Cardiac muscle cell (in vitro differentiated cells and primary cell): ENCODE results near the gene COG4. TPM values are rescaled to one million over a fixed set of nuclear protein-coding genes. Genes with fewer than 3 reads are reported as not detected.
A peak's percentile ranks its signal among the peaks of the same experiment; 100 is the strongest.

Source experiments
- DNase-seq, 2 donors: peaks; one replicate each; pipeline versions ENCODE4 v3.0.0 to v3.0.0-alpha.2; 2010 to 2017; ENCODE audit warnings: low read depth in 1 of 2, low spot score in 1 of 2
- H3K27ac ChIP-seq: fragments of 200-600 bp; sonication (generic); 2 replicates; pipeline ENCODE4 v1.5.1; 2016
- H3K27me3 ChIP-seq: fragments of 200-600 bp; sonication (generic); 2 replicates; pipeline ENCODE4 v1.6.0; 2016; ENCODE audit warnings: control low read depth
- H3K36me3 ChIP-seq: fragments of 200-600 bp; sonication (generic); 2 replicates; pipeline ENCODE4 v1.5.1; 2016; ENCODE audit warnings: control low read depth
- H3K4me1 ChIP-seq: fragments of 200-600 bp; sonication (generic); 2 replicates; pipeline ENCODE4 v1.8.1; 2017; ENCODE audit warnings: low read depth, mild to moderate bottlenecking, mixed run types
- H3K4me3 ChIP-seq: fragments of 200-600 bp; sonication (generic); 2 replicates; pipeline ENCODE4 v1.5.1; 2016; ENCODE audit warnings: mild to moderate bottlenecking
- H3K9me3 ChIP-seq: fragments of 200-600 bp; sonication (generic); 2 replicates; pipeline ENCODE4 v1.5.1; 2017; ENCODE audit warnings: low read depth, mild to moderate bottlenecking, control low read depth
- CTCF ChIP-seq: IDR thresholded peaks from 2 replicates; pipeline ENCODE4 v1.5.1; 2012; ENCODE audit warnings: low read depth, mild to moderate bottlenecking, low read length
- polyA plus RNA-seq: library from polyadenylated mRNA; unstranded; fragments of >200 nt; fragmentation: Nextera tagmentation; extraction: Ambion mirVana; gene quantifications from 2 replicates; pipeline ENCODE4 v1.2.1, GENCODE V29; 2016
- total RNA-seq: library from RNA; depleted of rRNA; stranded (reverse); fragments of >200 nt; gene quantifications from 2 replicates; pipeline ENCODE4 v1.2.3, GENCODE V29; 2016

Gene COG4
- total and polyA plus RNA-seq, 2 experiments from 2014 or later, result 67.6 to 77.3 TPM

GRCh38 chr16:70474320-70475053 lies 48.9 kb downstream of the COG4 start:
- no peak overlapping the region for H3K4me3 ChIP-seq
- no peak for DNase-seq
- TF ChIP-seq CTCF, result no peak
- no peaks in the 10 kb centered on the region for H3K4me1 ChIP-seq
- no peaks in the 10 kb centered on the region for H3K9me3 ChIP-seq
- no peaks in the 10 kb centered on the region for H3K27me3 ChIP-seq
- peaks cover 3% of the 10 kb centered on the region for H3K36me3 ChIP-seq
- no peak overlapping the region for H3K27ac ChIP-seq

DNA sequence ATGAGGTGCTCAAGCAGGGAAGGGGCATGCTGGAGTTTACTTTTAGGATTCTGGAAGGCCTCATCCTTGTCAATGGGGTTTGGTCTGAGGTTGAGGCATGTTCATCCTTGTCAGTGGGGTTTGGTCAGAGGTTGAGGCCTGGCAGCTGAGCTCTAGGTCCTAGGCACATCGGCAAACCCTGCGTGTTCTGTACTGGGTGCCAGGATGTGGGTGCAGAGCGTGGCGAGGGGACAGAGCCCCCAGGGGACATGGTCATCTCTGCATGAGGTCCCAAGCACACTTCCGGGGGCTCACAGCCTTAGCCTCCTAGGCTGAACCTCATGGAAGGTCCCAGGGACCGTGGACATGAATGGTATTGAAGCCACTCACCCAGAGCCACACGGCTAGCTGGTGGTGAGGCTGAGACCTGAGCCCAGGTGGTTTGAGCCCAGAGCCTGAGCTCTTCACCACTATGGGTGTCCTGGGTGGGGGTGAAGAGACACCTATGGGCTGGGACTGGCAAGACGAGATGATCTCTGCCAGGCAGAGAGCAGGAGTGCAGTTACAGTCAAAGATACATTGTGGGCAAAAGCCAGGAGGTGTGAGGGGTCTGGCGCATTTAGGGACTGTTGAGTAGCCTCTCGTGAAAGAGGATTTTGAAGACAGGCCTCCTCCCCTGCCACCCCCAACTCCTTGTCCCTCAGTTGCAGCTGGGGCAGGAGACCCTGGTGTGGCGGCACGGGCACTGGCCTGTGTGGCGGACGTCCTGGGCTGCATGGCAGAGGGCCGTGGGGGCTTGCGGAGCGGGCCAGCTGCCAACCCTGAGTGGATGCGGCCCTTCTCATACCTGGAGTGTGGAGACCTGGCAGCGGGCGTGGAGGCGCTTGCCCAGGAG lies 49.7 kb downstream of the COG4 start:
- DNase-seq, result no peak

DNA sequence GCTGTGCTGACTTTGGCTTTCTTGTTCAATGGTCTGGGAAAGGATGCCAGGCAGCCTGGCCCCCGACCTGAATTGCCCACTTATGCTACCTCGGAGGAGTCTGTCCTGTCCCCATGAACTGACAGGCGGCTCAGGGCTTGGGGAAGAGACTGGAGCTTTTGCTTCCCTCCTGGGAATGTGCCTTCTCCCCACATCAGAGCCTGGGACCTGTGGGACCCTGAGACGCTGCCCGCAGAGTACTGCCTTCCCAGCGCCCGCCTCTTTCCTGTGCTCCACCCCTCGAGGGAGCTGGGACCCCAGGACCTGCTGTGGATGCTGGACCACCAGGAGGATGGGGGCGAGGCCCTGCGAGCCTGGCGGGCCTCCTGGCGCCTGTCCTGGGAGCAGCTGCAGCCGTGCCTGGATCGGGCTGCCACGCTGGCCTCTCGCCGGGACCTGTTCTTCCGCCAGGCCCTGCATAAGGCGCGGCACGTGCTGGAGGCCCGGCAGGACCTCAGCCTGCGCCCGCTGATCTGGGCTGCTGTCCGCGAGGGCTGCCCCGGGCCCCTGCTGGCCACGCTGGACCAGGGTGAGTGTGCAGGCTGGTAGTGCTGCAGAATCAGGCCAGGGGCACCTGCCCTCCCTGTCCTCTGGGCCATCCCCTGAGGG lies 50.4 kb downstream of the COG4 start:
- Histone ChIP-seq H3K4me1 (no peaks in the 10 kb centered on the region), H3K27ac (no peak overlapping the region), H3K36me3 (no peaks in the 10 kb centered on the region), H3K9me3 (no peaks in the 10 kb centered on the region), H3K27me3 (no peaks in the 10 kb centered on the region), H3K4me3 (no peak overlapping the region)
- DNase-seq, result no peak
- TF ChIP-seq CTCF, result no peak

More for the DNA sequence above, 49.7 kb downstream of the COG4 start:
- TF ChIP-seq CTCF, result no peak
- Histone ChIP-seq H3K4me3 (no peak overlapping the region), H3K27me3 (no peaks in the 10 kb centered on the region), H3K36me3 (no peaks in the 10 kb centered on the region), H3K27ac (no peak overlapping the region), H3K9me3 (no peaks in the 10 kb centered on the region), H3K4me1 (no peaks in the 10 kb centered on the region)

DNA sequence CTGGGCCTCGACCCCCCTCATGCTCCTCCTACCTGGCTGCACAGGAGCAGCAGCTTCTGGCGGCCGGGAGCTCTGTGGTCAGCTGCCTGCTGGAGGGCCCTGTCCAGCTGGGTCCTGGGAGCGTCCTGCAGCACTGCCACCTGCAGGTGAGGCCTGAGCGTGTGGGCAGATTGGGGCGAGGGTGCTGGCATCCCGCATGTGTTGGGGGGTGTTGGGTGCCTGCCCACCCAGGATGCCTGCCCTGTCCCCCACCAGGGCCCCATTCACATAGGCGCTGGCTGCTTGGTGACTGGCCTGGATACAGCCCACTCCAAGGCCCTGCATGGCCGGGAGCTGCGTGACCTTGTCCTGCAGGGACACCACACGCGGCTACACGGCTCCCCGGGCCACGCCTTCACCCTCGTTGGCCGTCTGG lies 52.4 kb downstream of the COG4 start:
- no peaks in the 10 kb centered on the region for H3K27me3 ChIP-seq
- peak; percentile 48 for TF ChIP-seq CTCF
- DNase-seq, result peak; percentile 37 to 77

GRCh38 chr16:70470141-70470926 lies 53.0 kb downstream of the COG4 start:
- Histone ChIP-seq H3K4me1 (no peaks in the 10 kb centered on the region), H3K9me3 (no peaks in the 10 kb centered on the region), H3K27me3 (no peaks in the 10 kb centered on the region), H3K4me3 (no peak overlapping the region), H3K27ac (no peak overlapping the region), H3K36me3 (no peaks in the 10 kb centered on the region)
- no peak for DNase-seq
- TF ChIP-seq CTCF, result no peak

More for the DNA sequence above, 52.4 kb downstream of the COG4 start:
- Histone ChIP-seq H3K4me3 (no peak overlapping the region), H3K9me3 (no peaks in the 10 kb centered on the region), H3K27ac (no peak overlapping the region), H3K36me3 (no peaks in the 10 kb centered on the region), H3K4me1 (no peaks in the 10 kb centered on the region)
